HL-60/S4 (cell line): ENCODE results near the gene CHCHD1.

ENCODE experiments used
- in situ Hi-C: fragments of 300-500 bp; cut with MboI; formaldehyde crosslinking; loops from 2 replicates; pipeline ENCODE4 v1.14.3; 2022; ENCODE audit warnings: low sequenced_read_pairs

The CHCHD1 gene

GRCh38 chr10:73809061-73809818 lies 27.4 kb downstream of the CHCHD1 start:
- in situ Hi-C loops: loop anchor here (25.0 kb wide), 1 partner anchor 97 kb away; no protein-coding TSS in a partner anchor

GRCh38 chr10:73810358-73810734 lies 28.5 kb downstream of the CHCHD1 start:
- in situ Hi-C loops: loop anchor here (25.0 kb wide), 1 partner anchor 98 kb away; no protein-coding TSS in a partner anchor

- in situ Hi-C loops: loop anchor here (25.0 kb wide), 1 partner anchor 99 kb away; no protein-coding TSS in a partner anchor
Observed at GRCh38 chr10:73810735-73811465, 29.1 kb downstream of the CHCHD1 start.

GRCh38 chr10:73812657-73813056 lies 30.8 kb downstream of the CHCHD1 start:
- in situ Hi-C loops: loop anchor here (25.0 kb wide), 1 partner anchor 100 kb away; no protein-coding TSS in a partner anchor

- in situ Hi-C loops: loop anchor here (25.0 kb wide), 1 partner anchor 101 kb away; no protein-coding TSS in a partner anchor
Observed at GRCh38 chr10:73813333-73813732, 31.5 kb downstream of the CHCHD1 start.

GRCh38 chr10:73814276-73814895 lies 32.5 kb downstream of the CHCHD1 start:
- in situ Hi-C loops: loop anchor here (25.0 kb wide), 1 partner anchor 102 kb away; no protein-coding TSS in a partner anchor

- in situ Hi-C loops: loop anchor here (25.0 kb wide), 1 partner anchor 103 kb away; no protein-coding TSS in a partner anchor
Observed at GRCh38 chr10:73814896-73815718, 33.3 kb downstream of the CHCHD1 start.

GRCh38 chr10:73815719-73816030 lies 33.8 kb downstream of the CHCHD1 start:
- in situ Hi-C loops: loop anchor here (25.0 kb wide), 1 partner anchor 103 kb away; no protein-coding TSS in a partner anchor

- in situ Hi-C loops: loop anchor here (25.0 kb wide), 1 partner anchor 105 kb away; no protein-coding TSS in a partner anchor
Observed at GRCh38 chr10:73816917-73817729, 35.3 kb downstream of the CHCHD1 start.

GRCh38 chr10:73817826-73818225 lies 36.0 kb downstream of the CHCHD1 start:
- in situ Hi-C loops: loop anchor here (25.0 kb wide), 1 partner anchor 106 kb away; no protein-coding TSS in a partner anchor

- in situ Hi-C loops: loop anchor here (25.0 kb wide), 1 partner anchor 106 kb away; no protein-coding TSS in a partner anchor
Observed at GRCh38 chr10:73818402-73818801, 36.6 kb downstream of the CHCHD1 start.

- in situ Hi-C loops: loop anchor here (25.0 kb wide), 1 partner anchor 107 kb away; no protein-coding TSS in a partner anchor
Observed at GRCh38 chr10:73819081-73819480, 37.2 kb downstream of the CHCHD1 start.

GRCh38 chr10:73819513-73820093 lies 37.8 kb downstream of the CHCHD1 start:
- in situ Hi-C loops: loop anchor here (25.0 kb wide), 1 partner anchor 107 kb away; no protein-coding TSS in a partner anchor

GRCh38 chr10:73823391-73823790 lies 41.5 kb downstream of the CHCHD1 start:
- in situ Hi-C loops: loop anchor here (25.0 kb wide), 1 partner anchor 111 kb away; no protein-coding TSS in a partner anchor

- in situ Hi-C loops: loop anchor here (25.0 kb wide), 1 partner anchor 112 kb away; no protein-coding TSS in a partner anchor
Observed at GRCh38 chr10:73824146-73824725, 42.4 kb downstream of the CHCHD1 start.

GRCh38 chr10:73827346-73828089 lies 45.7 kb downstream of the CHCHD1 start:
- in situ Hi-C loops: loop anchor here (25.0 kb wide), 1 partner anchor 290 kb away; no protein-coding TSS in a partner anchor

GRCh38 chr10:73828161-73828560 lies 46.3 kb downstream of the CHCHD1 start:
- in situ Hi-C loops: loop anchor here (25.0 kb wide), 1 partner anchor 291 kb away; no protein-coding TSS in a partner anchor
